Renal pelvis (tissue), 4 donors: Measurements from ENCODE around the gene PIP5K1B. TPM values are rescaled to one million over a fixed set of nuclear protein-coding genes. Genes with fewer than 3 reads are reported as not detected.
"Not testable (repeated sequence)": the region's sequence is repeated elsewhere in the genome, so short reads cannot be mapped to it uniquely, and the experiment has no call there.

Experiments used
- DNase-seq: peaks from one replicate; pipeline ENCODE4 v3.0.0-alpha.2; 2013
- polyA plus RNA-seq, 3 donors: library from polyadenylated mRNA; unstranded; fragments of 120-200 nt; gene quantifications; one replicate each; pipeline ENCODE4 v1.2.1, GENCODE V29; 2013; ENCODE audit not compliant: insufficient read length in 3 of 3

The PIP5K1B gene
- polyA plus RNA-seq, 3 donors: 6.0 to 6.4 (median 6.3) TPM

DNA sequence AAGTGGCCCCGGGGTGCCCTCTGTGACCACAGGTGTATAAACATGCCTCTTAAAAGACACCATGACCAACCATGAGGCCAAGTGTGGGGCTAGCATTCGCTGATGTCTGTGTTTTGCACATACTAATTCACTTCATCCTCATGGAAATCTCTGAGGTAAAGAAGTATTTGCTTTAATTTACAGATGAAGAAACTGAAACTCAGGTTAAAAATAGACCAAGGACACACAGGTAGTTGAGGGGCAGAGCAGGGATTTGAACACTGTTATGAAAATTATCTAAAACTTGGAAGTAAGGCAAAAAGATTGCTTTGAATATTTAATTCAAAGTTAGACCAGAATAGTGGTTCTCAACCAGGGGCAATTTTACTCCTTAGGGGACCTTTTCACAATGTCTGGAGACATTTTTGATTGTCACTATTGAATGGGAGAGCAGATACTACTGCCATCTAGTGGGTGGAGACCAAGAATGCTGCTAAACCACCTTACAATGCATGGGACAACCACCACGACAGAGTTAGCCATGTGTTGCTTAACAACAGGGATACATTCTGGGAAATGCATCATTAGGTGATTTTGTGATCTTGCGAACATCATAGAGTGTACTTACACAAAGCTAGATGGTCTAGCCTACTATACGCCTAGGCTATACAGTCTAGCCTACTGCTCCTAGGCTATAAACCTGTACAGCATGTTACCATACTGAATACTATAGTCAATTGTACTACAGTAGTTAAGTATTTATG is 322.5 kb downstream of the PIP5K1B start:
- DNase-seq: peak; percentile 58

GRCh38 chr9:69028754-69029153 is 323.7 kb downstream of the PIP5K1B start:
- no peak for DNase-seq

DNA sequence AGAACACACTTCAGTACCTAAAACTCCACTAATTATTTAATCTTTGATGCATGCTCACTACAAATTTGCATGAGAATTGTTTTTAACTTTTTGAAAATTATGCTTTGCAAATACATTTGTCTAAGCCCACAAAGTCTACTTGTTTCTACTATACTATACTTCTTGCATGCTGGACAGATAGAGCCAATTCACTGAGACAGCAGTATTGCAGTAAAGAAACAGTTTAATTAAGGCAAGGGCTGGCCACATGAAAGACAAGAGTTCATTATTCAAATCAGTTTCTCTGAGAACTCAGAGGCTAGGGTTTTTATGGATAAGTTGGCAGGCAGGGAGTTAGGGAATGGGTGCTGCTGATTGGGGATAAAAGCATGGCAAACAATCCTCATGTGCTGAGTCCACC is 324.5 kb downstream of the PIP5K1B start:
- DNase-seq: no peak

DNA sequence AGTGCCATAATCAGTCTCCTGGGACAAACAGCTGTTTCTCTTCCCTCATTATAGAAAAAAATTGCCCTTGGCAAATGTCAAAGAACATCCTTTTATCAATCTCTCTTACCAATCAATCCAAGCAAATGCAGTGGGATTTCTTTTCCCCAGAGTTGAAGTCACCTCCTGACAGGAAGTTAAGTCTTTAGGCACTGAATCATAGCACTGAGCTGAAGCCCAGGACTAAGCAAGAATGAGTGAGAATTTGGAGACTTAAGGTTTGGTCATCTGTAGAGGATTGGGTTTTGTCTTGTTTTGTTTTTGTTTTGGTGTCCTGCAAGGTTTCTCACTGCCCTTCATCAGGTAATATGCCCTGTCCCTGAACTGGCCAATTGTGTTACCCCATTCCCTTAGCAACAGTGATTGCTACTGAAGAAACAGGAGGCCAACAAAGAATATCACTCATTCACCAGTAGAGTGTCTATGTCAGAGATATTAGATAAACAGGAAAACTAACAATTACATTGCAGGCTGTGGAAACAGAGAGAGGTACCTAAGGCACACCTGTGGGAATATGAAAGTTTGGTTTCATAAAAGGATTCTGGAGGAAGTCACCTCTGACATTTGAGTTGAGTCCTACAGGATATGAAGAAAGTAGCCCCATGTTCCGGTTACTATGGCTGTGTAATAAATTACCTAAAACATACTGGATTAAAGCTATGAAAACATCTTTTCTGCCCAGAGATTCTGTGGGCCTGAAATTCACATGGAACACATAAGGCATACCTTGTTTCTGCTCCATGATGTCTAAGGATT is 326.0 kb downstream of the PIP5K1B start:
- DNase-seq: no peak

DNA sequence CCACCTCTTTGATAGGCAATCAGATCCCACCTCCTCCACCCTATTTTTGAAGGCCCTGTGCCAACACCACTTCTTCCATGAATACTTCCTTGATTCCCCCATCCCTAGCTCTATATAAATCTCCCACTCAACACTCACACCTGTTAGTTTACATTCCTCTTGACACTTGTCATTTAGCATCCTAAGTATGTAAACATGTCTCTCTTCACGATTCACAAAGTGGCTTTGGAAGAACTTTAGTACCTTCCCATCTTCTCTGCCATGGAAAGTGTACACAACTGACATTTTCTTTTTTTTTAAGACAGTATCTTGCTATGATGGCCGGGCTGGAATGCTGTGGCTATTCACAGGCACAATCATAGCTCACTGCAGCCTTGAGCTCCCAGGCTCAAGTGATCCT is 329.0 kb downstream of the PIP5K1B start:
- DNase-seq: no peak

DNA sequence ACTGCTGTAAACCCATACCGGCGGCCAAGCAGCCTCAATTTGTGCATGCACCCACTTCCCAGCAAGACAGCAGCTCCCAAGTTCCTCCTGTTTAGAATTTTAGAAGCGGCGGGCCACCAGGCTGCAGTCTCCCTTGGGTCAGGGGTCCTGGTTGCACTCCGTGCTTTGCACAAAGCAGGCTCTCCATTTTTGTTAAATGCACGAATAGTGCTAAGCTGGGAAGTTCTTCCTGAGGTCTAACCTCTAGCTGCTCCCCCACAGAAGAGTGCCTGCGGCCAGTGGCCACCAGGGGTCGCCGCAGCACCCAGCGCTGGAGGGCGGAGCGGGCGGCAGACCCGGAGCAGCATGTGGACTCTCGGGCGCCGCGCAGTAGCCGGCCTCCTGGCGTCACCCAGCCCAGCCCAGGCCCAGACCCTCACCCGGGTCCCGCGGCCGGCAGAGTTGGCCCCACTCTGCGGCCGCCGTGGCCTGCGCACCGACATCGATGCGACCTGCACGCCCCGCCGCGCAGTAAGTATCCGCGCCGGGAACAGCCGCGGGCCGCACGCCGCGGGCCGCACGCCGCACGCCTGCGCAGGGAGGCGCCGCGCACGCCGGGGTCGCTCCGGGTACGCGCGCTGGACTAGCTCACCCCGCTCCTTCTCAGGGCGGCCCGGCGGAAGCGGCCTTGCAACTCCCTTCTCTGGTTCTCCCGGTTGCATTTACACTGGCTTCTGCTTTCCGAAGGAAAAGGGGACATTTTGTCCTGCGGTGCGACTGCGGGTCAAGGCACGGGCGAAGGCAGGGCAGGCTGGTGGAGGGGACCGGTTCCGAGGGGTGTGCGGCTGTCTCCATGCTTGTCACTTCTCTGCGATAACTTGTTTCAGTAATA is 330.6 kb downstream of the PIP5K1B start, which contains the start of gene FXN:
Gene FXN, plus strand, starts transcription at position 315 of the 871 bp plus-strand sequence. Its CDS starts 31 bp downstream, at position 346.
- peak; percentile 83 for DNase-seq

GRCh38 chr9:69036309-69036708 is 331.3 kb downstream of the PIP5K1B start:
- no peak for DNase-seq

DNA sequence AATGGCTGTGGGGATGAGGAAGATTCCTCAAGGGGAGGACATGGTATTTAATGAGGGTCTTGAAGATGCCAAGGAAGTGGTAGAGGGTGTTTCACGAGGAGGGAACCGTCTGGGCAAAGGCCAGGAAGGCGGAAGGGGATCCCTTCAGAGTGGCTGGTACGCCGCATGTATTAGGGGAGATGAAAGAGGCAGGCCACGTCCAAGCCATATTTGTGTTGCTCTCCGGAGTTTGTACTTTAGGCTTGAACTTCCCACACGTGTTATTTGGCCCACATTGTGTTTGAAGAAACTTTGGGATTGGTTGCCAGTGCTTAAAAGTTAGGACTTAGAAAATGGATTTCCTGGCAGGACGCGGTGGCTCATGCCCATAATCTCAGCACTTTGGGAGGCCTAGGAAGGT is 331.8 kb downstream of the PIP5K1B start:
- DNase-seq: no peak

- no peak for DNase-seq
Measured at GRCh38 chr9:69040646-69041045, 335.6 kb downstream of the PIP5K1B start.

DNA sequence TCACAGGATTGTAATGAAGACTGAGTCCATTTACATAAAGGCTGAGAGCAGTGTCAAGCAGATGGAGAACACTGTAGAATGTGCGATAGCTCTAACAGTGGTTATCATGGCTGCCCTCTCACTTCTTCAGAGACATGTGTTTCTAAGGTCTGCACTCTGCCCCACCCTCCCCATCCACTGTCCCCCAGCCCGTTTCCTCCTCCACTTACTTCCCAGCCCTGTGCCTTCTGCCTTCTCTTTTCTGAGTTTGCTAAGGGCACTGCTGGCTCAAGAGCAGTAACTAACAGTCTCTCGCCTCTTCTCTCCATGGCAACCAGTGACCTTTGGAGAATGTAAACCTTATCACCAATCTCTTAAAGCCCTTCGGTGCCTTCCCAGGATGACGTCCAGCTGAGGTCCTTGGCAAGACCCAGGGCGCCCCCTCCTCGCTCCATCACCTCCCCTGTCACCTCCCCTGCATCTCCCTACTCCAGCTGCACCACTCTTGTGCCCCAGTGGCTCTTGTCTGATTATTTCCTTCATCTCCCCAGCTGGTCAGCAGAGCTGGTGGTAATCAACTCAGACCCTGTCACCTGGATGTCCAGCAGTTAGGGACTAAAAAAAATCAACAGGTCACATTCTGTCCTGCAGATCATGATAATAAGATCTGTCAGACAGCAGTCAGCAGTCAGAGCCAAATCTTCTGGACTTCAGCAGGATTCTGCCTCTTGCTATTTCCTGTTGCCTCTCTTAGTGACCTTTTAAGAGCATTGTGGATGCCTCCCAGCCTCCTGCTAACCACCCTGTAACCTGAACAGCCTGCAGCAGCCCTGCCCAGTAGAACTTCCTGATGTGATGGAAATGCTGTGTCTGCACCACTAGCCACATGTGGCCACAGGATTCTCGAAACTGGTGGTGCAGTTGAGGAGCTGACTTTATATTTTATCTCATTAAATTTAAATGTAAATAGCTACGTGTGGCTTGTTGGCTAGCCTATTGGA is 339.5 kb downstream of the PIP5K1B start:
- no peak for DNase-seq

- DNase-seq: no peak
Measured at GRCh38 chr9:69045821-69046220, 340.8 kb downstream of the PIP5K1B start.

- no peak for DNase-seq
Measured at GRCh38 chr9:69046723-69047122, 341.7 kb downstream of the PIP5K1B start.

DNA sequence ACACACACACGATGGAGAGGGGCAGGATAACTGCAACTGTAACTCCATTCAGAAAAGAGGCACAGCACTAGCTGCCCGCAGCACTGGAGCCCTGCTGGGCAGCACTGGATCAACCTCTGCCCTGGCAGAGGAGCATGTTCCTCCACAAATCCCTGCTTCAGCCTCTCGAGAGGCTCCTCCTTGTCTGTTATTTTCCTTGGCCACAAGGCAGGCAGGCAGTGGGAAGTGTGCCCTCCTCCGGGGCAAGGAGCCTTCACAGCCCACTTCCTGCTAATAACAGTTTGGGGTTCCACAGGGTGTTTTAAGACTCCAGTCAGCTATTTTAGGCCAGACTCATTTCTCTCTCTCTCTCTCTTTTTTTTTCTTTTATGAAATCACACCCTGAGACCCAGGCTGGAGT is 342.3 kb downstream of the PIP5K1B start:
- no peak for DNase-seq

DNA sequence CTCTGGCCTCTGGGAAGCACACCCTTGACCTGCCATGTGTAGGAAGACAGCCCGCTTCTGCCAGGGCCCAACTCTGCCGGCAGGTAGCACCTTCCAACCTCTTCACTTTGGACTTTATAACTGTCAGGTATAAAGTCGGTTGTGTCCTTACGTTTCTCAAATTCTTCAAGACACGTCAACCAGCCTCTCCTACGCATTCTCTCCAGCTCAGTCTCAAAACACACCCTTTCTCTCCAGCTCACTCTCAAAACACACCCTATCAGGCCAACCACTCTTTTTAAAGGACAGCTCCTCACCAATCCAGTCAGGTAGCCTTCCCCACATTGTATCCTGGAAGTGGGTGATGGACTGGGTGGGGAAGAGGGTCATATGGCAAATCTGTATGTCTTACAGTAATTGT is 344.1 kb downstream of the PIP5K1B start:
- no peak for DNase-seq

DNA sequence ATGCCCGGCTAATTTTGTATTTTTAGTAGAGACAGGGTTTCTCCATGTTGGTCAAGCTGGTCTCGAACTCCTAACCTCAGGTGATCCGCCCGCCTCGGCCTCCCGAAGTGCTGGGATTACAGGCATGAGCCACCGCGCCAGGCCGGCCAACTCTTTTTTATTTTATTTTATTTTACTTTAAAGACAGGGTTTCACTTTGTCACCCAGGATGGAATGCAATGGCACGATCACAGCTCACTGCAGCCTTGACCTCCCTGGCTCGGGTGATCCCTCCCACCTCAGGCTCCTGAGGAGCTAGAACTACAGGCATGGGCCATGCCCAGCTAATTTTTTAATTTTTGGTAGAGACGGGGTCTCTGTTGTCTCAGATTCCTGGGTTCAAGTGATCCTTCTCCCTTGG is 345.9 kb downstream of the PIP5K1B start:
- not testable (repeated sequence) for DNase-seq

GRCh38 chr9:69054989-69055388 is 349.9 kb downstream of the PIP5K1B start:
- DNase-seq: no peak

DNA sequence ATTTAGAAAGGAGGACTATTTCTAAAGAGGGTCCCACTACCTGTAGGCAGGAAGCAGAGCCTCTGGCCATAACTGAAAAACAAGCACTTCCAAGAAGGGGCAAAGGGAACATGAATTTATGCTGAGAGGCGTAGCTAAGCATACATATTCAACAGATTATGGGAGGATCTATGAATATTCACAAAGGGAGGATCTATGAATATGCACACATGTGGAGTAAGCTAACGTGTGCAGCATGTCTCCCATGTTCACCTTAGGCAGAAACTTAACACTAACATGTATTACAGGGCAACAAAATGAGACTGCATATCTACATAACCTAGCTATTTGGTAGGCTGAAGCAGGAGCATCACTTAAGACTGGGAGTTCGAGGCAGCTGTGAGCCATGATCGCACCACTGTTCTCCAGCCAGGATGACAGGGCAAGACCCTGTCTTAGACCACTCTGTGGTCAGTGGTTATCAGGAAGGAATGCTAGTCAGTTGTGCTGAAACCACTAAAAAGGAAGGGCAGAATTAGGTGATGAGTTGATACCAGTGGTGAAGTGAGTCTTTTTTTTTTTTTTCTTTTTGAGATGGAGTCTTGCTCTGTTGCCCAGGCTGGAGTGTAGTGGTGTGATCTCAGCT is 351.3 kb downstream of the PIP5K1B start:
- no peak for DNase-seq

- DNase-seq: no peak
Measured at GRCh38 chr9:69058101-69058500, 353.1 kb downstream of the PIP5K1B start.
